ENCODE results near the gene ALG8.
"Not testable (repeated sequence)": the region's sequence is repeated elsewhere in the genome, so short reads cannot be mapped to it uniquely, and the experiment has no call there.

Gene ALG8

DNA sequence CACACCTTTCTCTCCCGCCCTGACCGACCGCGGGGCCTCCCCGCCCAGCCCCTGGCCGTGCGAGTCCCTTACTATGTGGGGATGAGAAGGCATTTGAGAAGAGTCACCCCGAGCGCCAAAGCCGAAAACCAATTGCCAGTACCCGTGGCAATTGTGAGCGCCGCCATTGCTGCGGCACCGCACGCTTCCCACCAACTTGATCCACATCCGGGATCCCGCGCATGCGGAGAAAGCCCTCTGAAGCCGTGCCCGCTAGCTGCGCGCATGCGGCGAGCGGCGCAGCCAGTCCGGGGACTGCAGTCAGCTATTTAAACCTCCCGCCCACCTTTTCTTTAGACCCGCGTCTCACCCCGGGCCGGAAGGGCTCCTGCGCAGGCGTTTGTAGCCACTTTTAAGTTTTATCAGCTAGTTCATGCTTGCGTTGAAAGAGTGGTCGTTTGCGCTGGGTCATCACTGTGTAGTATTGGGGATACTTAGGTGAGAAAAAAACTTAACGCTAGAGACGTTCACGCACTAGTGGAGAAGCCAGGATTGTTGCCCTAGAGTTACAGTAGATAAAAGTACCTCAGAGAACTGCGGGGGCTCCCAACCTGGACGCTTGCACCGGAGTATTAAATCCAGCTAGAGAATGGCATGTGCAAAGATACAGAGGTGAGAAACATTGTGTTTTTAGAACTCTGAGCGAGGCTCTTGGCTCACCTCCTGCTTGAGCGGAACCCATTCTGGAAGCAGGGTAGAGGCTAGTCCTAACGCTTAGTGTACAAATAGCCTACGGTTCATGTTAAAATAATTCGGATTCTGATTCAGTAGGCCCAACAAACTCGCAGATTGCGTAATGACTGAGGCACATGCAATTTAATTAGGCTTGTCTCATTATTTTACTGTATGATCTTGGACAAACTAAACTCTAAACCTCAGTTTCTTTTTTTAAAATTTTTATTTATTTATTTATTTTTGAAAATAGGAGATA is at the start of gene ALG8:
Gene ALG8 (minus strand): TSS at position 205 of the 970 bp plus-strand sequence. CDS start 38 bp downstream, at position 167.
- peak; percentile 98 for DNase-seq

DNA sequence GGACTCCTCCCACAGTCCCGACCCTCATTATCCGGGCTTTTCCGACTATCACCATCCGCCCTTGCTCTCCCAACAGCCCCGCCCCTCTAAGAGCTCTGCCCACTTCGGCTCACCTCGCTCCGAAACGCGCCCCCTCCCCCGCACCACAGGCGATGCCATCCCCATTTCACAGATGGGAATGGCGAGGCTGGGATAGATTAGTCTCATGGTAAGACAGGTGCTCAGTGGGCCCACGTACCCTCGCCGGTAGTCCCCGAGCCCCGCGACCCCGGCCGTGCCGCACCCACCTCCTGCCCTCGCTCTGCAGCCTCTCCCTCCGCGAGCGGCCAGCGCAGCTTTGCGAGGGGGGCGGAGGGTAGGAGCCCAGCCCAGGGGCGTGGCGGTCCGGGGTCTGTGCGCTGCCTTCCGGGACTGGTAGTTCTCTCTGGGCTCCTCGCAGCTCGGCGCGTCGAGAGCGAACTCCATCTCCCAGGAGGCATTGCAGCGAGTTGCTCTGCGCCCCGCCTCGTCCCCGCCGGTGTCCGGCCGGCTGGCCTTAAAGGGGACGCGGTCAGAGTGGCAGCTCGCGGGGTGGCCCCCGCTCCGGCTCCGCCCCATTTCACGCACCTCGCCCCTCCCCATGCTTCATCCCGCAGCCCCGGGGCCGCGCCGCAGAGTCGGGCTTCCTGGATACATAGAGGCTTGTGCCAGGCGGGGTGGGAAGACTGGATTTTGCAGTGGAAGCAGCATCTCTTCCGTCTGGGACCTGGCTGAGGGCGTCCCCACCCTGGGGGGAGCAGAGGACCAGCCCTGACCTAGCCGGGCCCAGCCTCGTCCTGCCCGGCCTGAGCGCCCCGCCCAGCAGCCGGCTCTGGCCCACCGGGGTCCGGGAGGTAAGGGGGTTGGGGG is 49.1 kb upstream of the ALG8 start, which contains the start of the genes KCTD21 and USP35:
Gene KCTD21 (minus strand): TSS at position 341 of the 888 bp plus-strand sequence. CDS start 14,072 bp downstream, outside the sequence.
Gene USP35 (plus strand): TSS at position 634 of the 888 bp plus-strand sequence. CDS start 7,327 bp downstream, outside the sequence.
- peak; percentile 94 for DNase-seq

DNA sequence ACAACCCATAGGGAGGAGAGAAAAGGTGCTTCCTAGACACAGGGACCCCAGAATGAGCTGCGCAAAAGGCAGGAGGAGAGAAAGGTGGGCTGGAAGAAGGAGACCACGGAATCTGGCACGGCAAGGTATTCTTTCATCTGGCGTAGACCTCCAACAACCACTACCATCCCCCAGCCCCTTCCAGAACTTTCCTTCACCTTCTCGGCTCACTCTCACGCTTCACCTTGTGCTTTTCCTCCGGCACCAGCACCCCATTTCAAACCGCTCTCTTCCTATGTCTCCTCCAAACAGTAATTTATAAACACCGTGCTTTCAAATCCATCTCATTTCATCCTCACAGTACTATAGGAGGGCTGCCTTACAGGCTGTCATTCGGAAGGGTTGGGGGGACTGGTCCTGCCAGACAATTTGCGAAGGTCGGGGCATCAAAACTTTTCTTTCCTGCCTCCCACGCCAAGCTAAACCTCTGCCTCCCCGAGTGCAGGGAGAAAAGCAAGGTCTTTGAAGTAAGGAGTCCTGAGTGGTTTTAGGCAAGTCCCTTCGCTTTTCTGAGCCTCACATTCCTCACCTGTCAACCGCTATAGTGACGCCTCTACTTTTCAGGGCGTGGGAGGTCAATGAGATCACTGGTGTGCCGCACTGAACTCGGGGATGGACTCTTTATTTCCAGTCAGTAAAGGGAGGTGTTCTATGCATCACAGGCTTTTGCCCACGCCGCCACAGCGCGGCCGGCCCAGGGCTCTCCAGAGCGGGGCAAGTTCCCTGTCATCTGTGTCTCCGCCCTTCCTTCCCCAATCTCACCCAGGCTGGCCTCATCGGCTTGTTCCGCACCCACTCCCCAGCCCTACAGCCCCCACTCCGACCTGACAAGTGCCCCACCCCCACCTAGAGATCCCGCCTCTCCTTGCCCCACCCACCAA is 48.2 kb upstream of the ALG8 start:
- peak; percentile 86 for DNase-seq

DNA sequence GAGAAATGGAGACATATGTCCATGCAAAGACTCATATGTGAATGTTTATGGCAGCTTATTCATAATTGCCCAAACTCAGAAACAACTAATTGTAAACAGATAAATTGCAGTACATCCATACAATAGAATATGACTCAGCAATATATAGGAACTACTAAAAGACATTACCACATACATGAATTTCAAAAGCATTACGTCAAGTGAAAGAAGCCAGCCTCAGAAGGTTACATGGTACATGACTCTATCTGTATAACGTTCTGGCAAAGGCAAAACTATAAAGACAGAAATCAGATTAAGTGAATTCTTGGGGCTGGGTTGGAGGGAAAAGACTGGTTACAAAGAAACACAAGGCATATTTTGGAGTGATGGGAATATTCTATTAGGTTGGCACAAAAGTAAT is 41.8 kb upstream of the ALG8 start:
- no peak for DNase-seq

DNA sequence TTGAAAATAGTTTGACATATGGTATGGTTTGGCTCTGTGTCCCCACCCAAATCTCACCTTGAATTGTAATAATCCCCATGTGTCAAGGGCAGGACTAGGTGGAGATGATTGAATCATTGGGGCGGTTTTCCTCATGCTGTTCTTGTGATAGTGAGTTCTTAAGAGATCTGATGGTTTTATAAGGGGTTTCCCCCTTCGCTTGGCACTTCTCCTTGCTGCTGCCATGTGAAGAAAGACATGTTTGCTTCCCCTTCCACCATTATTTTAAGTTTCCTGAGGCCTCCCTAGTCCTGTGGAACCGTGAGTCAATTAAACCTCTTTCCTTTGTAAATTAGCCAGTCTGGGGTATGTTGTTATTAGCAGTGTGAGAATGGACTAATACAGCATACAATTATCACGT is 41.3 kb upstream of the ALG8 start:
- no peak for DNase-seq

DNA sequence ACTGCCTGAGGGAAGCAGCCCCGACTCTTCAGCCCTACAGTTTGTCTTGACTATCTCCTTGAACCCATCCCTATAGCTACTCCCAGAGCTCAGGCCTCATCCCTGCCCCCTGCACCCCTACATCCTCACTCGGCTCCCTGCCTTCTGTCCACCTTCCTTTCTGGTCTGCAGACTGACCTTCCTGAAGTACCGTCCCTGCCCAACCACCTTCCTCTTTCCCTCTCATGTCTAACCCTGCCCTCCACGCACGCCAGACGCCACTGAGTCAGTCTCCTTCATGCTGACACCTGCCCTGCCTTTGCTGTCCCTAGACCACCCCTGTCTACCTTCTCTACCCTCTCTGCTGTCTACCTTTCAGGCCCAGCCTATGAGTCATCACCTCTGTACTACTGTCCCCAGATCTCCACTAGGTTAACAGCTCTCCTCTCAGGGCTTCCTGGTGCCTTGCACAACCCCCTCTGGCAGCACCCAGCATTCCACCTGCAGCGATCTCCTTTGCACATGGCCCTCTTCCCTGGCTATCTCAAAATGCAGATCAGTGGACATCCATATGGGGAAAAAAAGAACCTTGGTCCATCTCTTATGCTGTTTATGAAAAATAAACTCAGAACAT is 40.1 kb upstream of the ALG8 start:
- no peak for DNase-seq

DNA sequence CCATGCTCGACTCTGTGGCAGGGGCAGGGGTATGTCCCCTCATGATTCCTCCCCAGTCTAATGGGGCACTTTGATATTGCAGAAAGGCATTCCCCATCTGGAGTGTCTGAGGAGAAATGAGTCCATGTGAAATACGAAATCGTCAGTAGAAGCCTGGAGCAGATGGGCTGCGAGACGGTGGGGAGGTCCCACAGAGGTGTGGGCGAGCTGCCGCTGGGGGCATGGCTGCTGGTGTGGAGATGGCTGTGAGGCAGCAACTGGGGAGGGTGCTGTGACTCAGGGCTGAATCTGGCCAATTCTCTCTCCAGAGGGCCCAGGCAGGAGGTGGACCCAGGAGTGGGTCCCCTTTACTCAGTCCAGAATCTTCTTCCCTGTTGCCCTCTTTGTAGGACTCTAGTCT is 37.8 kb upstream of the ALG8 start:
- no peak for DNase-seq

DNA sequence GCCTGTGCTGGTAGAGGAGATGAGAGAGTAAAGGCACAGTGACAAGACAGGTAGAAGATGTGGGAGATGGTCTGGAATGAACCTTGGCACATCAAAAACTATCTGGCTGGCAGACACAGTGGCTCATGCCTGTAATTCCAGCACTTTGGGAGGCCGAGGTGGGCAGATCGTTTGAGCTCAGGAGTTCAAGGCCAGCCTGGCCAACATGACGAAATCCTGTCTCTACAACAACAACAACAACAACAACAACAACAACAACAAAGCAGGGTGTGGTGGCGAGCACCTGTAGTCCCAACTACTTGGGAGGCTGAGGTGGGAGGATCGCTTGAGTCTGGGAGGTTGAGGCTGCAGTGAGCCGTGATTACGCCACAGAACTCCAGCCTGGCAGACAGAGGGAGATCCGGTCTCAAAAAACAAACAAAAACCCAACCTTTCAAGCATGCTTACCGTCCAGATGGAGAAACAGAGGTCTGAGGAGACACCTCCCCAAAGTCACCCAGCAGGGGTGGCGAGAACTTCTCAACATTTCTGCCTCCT is 37.2 kb upstream of the ALG8 start:
- DNase-seq, result no peak

DNA sequence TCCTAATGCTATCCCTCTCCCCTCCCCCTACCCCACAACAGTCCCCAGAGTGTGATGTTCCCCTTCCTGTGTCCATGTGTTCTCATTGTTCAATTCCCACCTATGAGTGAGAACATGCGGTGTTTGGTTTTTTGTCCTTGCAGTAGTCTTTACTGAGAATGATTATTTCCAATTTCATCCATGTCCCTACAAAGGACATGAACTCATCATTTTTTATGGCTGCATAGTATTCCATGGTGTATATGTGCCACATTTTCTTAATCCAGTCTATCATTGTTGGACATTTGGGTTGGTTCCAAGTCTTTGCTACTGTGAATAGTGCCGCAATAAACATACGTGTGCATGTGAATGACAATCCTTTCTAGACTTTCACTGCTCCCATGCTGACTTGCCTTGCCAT is 36.4 kb upstream of the ALG8 start:
- not testable (repeated sequence) for DNase-seq

DNA sequence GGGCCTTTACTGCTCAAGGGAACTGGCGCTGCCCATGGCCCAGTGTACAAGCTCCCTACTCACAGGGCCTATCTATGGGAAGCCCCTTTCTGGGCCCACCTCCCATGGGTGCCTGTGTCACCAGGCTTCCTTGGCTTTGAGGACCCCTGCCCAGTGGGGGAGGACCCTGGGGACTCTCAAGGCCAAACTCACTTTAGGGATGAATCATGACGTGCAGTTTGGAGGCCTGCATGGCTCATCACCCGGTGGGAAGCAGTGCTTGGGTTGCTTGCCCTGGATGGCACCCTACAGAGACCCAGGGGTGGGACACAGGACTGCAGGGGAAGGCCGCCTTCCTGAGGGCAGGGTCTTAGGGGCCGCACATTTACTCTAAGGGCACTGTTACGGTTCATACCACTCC is 32.5 kb upstream of the ALG8 start:
- DNase-seq, result no peak

DNA sequence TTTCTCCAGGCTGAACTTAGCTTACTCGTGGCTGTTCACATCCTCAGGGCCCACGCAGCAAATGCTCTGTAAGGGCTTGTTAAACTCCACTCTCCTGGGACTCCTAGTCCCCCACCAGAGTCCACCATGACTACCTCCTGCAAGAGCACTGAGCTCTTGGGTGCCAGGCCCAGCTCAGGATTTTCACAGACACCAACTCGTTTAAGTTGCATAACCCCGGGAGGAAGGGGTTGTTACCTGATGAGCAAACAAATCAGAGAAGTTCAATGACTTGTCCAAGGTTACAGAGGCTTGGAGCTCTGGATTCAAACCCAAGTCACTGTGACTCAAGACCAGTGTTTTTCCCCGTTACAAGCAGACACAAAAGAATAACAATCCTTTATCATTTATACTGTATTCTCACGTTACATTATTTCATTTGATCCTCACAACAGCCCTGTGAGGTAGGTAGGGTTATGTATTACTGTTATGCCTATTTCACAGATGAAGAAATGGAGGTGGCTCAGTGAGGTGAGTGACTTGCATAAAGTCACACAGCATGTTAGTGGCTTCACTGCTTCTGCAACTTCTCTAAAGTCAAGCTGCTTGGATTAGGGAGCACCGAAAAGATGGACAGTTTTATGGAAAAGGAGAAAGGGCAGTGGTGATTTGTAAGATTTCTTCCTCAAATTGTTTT is 31.6 kb upstream of the ALG8 start:
- DNase-seq, result no peak

DNA sequence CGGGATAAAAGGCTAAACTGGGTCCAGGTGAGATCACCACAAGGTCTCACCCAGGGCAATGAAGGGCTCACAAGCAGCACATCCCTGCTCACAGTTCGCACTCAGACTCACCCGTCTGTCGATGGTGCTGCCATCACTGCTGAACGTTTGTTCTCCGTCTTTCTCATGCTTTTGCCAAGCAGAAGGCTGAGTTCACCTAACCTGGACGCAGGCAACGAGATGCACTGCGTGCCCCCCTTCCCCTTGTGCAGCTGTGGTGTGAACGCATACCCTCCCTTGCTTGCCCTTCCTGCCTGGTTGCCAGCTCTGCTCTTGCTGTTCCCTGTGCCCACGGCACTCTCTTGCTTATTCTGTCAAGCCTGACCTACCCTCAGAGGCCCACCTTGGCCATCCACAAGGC is 31.0 kb upstream of the ALG8 start:
- no peak for DNase-seq

DNA sequence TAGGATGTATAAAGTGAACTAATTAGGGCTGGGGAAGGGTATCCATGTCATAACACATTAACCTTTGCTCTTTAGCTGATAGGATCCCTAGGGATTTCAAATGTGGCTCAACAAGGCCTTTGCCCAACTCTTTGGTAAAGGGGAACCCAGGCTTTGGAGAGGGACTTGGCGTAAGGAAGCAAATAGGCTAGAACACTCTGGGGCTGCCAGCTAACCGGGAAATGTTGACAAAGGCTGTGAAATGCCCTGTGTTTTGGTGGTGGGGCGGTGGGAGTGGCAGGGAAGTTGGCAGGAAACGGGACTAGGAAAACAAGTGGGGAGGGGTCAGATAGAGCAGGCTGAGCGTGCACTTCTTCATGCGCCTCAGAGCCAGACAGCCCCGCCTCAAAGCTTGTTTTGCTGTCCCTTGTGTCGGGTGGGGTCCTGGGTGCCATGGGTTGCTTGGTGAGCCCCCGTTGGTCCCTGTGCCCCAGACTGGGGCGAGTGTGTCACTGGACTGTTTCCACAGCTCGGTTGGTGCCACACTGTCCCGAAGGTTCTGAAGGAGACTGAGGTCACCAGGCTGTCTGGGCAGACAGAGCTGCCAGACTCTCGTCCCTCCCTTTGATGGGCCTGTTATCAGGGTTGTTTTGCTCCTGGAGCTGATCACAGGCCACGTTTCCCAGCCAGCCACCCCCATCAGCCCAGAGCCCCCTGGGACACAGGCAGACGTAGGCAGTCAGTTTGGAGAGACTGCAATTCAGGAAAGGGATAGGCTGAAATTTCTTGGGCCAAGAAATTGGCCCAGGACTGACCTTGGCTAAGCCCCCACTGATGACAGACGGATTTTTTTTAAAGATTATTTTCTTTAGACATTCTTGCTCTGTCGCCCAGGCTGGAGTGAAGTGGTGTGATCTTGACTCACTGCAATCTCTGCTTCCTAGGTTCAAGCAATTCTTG is 29.4 kb upstream of the ALG8 start:
- no peak for DNase-seq

DNA sequence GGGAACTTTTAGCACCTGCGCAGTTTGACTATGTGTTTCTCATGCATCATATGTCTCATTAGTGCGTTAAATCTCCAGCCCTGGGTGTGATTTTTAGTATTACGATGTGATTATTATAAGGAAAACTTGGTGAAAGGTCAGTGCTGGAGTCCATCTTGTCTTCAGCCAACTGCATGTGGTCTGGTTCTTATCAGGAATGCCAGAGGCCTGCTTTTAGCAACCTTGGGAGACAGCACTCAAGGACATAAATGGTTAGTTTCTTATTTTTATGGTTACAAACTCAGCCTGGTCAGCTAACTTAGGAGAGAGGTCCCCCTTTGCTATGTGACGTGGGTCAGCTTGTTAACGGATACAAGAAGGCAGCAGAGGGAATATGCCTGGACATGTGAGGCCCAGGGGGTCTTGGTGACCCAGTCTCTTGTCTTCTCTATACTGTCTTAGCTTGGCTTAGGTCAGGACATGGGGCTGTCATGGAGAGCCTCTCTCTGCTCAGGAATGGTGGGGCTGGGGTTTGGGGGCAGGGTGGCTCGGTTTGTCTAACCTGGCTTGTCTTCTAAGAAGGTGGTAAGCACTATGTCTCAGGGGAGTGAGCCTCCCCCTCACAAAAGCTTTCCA is 27.5 kb upstream of the ALG8 start:
- no peak for DNase-seq

DNA sequence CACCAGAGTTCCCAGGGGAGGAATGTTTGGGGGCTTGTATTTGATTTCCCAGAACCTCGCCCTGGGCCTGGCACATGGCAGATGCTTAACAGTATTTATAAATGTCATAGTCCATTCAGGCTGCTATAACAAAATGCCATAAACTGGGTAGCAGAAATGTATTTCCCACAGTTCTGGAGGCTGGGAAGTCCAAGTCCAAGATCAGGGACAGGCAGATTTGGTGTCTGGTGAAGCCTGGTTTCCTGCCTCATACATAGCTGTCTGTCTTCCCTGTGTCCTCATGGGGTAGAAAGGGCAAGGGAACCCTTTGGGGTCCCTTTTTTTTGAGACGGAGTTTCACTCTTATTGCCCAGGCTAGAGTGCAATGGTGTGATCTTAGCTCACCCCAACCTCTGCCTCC is 25.0 kb upstream of the ALG8 start:
- DNase-seq, result no peak

DNA sequence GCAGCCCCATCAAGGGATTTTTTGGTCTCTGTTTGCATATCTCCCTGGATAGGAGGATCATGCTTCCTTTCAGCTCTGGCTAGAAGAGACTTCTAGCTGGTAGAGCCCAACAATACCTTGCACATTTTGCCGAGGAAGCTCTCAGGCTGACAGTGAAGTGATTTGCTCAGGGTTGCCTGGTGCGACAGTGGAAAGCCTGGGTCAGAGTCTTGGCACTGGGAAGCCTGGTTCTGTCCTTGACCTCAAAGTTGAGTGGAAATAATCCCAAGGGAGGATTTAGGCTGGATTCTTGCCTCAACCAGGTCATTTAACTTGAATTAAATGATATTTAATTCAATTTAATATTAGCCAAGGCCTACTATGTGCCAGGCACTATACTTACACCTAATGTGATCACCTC is 24.4 kb upstream of the ALG8 start:
- DNase-seq, result no peak

DNA sequence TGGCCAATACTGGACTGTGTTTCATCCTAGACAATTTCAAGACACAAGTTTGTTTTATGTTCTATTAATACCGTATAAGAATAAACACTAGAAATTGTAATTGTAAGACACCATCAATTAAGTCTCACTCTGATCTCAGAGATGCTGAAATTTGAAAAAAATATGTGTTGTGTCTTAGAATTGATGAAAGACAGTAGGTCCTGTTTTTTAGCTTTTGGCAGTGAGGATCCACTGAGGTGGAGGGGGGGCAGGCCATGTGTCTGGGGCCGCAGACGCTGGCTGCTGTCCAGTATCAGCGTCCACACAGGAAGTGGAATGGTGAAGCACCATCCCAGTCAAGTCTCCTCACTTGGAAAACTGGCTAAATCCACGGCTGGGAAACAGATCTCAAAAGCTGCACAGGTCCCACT is 22.5 kb upstream of the ALG8 start:
- DNase-seq, result no peak

DNA sequence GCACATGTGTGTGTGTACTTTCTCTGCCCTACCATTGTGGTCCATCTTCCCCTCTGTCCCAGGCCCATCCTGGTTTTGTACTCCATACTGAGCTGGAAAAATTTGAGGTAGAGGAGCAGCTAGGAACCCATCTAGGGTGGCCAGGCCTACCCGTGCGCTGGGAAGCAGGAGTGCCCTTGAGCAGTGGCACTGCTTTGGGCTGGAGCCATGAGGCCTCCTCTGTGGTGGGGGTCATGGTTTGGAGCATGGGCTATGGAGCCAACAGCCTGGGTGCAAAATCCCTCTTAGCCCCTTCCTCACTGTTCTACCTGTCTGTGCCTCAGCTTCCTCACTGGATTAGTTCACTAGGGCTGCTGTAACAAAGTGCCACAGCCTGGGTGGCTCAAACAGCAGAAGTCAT is 21.9 kb upstream of the ALG8 start:
- DNase-seq, result no peak

DNA sequence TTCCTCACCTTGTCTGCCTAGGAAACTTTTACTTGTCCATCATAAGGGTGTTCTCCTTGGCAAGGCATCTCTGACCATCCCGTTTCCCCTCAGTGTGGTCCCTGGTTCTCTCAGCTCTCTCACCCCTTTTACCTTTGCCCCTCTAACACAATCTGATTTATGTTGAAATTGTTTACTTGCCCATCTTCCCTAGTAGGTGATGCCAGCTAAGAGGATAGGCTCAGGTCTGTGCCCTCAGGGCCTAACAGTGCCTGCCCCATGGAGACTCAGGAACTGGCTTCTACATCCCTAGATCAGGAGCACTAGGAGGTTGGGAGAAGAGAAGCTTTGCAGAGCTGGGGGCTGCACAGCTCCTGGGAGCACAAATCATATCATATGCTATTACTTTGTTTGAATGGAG is 21.1 kb upstream of the ALG8 start:
- DNase-seq, result no peak
